HG02759 (cell line): Measurements from ENCODE around the gene GDA.
"Not testable (repeated sequence)": the region's sequence is repeated elsewhere in the genome, so short reads cannot be mapped to it uniquely, and the experiment has no call there.

Experiments used
- ATAC-seq: cut with Tn5 transposase; IDR thresholded peaks from one replicate; pipeline ENCODE4 v1.9.1; 2021; ENCODE audit warnings: mild to moderate bottlenecking, moderate library complexity; ENCODE audit not compliant: unreplicated experiment

GDA gene

DNA sequence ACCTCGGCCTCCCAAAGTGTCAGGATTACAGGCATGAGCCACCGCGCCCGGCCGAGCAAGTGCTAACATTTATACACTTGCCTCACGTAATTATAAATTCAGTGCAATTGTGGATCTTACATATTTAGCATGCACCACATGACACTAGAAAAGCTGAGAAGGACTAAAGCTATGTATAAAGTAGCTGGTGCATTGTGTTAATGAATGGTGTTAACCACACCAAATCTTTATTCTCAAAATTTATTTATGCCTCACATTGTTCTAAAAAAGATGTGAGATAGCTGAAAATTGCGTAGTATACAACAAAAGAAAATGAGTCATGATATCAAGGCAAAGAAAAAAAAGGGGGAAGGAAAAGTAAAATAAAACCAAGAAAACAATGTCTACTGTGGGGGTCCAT lies 54.8 kb downstream of the GDA start:
- ATAC-seq, result no peak

DNA sequence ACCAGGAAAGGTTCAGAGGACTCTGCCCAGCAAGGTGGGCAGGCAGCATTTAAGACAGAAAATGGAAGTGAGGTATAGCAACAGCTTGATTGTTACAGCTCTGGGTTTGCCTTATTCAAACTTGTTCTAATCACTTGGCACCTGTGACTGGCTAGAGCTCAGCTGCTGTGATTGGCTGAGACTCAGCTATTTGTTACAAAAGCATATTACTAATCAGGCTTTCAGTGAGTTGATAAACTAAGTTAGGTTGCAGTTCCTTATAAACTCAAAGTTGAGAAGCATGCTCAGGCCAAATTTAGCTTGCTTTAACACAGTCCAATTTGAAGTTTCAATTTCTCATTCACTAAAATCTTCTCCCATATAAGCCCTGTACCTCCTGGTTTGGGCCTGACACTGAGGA lies 56.3 kb downstream of the GDA start:
- ATAC-seq, result peak; percentile 59

DNA sequence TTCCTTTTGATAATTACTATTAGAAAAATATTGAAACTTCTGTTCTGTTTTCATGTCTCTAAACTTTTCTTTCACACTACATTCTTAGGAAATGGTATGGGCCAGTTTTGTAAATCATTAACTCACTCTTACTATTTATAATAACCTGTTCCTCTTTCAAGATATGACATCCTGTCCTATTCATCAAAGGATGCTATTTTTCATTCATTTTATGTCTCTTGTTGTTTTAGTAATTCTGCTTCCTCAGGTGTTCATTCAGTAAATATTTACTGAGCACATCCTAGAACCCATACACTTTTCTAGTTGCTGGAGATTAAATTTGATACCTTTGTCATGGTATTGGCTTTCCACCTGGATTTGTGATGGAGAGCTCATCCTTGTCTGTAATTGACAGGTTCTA lies 58.0 kb downstream of the GDA start:
- ATAC-seq, result peak; percentile 59

DNA sequence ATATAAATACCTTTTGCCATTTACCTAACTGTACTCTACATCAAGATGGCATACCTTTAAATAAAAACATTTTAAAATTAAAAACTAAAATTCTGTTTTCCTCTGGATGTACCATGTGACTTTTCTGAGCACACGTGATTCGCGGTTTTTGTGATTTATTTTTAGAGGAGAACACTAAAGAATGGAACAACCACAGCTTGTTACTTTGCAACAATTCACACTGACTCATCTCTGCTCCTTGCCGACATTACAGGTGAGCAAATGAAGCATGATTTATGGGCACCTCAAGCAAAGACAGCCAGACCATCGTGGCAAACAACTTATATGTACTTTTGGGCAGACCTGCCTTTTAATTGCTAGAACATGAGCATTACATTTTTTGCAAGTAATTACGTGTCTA lies 61.3 kb downstream of the GDA start:
- ATAC-seq, result no peak

DNA sequence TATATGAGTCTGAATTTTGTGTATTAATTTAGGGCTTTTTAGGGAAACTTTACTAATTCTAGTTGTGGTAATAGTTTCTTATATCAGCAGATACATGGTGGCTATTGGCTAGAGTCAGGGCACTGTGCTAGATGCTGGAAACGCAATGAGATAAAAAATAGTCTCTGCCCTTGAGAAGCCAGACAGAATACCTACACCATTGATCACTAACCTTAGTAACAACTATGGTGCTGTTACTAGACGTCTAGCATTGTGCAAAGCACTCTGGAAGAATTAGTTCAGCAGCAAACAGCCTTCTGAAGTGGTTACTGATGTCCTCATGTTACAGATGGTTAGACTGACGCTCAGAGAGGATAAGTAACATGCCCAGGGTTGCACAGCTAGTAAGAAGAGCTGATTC lies 61.8 kb downstream of the GDA start:
- no peak for ATAC-seq

DNA sequence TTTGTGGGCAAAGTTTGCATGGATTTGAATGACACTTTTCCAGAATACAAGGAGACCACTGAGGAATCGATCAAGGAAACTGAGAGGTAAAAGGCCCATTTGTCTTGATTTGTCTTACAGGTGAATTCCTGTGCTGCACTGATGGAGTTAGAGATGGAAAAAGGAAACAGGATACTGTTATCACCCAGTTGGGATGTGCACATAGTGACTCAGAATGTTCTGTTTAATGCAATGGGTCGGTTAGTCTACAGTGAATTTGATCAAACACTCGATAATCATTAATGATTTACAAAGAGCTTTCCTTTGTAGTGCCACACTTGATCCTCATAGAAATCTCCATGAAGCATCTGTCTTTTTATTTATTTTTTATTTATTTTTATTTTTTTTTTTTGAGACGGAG lies 64.7 kb downstream of the GDA start:
- no peak for ATAC-seq

DNA sequence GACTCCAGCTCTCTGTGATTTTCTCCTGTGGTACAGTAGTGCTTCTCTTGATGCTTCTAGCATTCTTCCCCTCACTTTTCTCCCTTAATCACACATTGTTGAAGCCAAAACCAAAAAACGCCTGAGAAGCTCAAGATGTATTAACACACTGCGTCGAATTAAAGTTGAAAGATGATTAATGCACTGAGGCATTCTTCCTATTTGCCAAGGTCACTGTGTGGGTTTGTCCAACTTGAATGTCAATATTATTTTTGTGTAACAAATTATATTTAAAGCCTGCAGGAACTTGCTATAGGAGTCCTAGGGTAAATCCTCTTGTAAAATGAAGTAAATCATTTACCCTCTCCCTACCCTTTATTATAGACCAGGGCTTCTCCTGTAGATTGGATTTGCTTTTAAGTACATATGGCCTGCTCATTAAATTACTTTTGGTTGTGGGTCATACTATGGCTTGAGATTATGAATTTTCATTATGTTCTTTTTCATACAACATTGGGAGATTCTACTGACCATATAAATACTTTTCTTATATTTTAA lies 68.1 kb downstream of the GDA start:
- ATAC-seq, result no peak

DNA sequence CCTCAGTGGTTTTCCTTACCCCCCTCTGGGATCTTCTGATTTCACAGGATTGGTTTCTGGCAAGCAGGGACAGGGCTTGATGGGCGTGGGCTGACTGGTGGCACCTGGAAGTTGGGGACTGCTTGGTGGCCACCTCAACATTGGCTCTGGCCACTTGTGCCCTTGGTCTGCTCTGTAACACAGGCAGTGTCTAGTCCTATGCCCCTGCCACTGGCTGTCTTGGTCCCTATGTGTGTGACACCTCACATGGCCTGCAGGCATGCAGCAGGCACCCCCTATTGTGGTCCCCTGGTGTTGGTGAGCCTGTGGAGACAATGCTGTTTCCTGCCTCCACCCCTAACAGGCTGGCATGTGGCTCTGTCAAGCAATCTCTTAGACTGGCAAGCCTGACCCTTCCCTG lies 71.3 kb downstream of the GDA start:
- no peak for ATAC-seq

DNA sequence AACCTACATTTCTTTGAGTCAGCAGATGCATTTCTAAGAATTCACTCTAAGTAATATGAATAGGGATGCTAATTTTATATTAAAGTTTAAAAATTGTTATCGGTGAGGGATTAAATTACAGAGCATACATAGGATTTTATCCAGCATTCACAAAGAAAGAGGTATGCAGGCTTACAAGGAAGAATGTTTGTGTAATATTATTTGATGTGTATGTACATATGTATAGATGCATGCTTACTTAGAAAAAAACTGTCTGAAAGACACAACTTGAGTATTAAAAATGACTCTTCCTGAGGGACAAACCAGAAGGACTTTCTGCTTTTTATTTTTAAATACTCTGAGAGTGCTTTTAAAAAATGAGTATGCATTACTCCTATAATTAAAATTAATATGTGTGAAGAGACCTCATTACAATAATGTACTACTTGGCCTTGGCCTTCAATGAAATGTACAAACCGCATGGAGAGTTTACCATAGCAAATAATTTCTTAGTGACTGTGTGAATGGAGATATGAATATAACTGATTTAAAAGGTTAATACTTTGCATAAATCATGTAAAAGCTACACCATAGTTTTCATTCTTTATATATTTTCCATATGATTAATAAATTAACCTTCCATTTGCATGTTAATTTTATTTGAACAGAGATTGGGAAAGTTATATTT lies 77.0 kb downstream of the GDA start:
- ATAC-seq, result no peak

DNA sequence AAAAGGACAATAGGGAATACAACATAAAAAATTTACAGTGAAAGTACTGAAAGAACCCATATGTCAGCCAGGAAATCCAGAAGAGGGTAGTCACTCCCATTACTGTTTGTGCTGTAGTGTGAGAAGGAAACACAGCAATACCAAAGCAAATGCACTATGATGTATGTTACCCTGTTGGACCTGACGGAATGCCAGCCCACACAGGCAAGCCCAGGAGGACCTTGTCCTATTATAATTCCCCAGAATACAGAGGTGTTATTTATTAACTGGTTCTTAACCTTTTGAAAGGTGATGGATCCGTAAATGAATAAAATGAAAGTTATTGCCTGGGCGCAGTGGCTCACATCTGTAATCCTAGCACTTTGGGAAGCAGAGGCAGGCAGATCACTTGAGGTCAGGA lies 79.0 kb downstream of the GDA start:
- no peak for ATAC-seq

DNA sequence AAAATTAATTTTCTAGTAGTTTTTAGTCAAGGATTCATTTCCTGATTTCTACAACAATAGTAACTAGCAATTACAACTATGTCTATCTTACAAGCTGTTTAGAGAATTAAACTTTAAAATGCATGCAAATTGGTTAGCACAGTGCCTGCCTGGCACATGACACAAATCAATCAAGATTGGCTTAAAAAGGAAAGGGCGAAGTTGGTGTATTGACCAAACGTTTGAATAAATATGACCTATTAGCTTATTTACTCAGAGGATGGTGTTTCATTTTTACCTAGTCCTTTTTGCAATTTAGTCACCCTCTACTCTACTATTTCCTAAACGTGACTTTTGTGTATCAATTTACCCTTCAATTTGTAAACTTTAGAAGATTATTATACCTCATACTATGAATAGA lies 83.5 kb downstream of the GDA start:
- ATAC-seq, result no peak

DNA sequence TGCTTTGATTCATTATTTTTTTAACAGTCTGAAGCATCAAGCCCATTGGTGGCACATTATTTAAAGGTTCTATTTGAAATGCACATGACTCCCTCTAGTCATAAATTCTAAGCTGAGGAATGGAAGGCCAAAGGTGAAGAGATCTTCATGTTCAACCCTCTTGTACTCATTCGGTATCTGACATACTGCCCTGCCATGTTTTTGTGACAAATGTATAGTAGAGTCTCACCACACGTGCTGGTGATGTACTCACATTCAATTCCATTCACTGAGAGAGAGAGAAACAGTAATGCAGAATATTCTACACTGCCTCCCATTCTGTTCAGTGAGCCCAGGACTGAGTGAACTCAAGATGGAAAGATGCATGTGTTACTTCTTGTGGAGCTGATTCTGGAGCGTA lies 98.3 kb downstream of the GDA start:
- ATAC-seq, result no peak

DNA sequence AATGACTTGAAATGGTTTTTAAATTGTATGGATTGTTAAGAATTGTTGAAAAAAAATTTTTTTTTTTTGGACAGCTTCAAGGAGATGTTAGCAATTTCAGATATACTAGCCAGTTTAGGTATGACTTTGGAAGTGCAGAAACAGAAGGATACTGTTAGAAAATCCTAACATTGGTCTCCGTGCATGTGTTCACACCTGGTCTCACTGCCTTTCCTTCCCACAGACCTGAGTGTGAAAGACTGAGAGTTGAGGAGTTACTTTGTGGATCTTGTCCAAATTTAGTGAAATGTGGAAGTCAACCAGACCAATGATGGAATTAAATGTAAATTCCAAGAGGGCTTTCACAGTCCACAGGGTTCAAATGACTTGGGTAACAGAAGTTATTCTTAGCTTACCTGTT lies 102.3 kb downstream of the GDA start:
- no peak for ATAC-seq

DNA sequence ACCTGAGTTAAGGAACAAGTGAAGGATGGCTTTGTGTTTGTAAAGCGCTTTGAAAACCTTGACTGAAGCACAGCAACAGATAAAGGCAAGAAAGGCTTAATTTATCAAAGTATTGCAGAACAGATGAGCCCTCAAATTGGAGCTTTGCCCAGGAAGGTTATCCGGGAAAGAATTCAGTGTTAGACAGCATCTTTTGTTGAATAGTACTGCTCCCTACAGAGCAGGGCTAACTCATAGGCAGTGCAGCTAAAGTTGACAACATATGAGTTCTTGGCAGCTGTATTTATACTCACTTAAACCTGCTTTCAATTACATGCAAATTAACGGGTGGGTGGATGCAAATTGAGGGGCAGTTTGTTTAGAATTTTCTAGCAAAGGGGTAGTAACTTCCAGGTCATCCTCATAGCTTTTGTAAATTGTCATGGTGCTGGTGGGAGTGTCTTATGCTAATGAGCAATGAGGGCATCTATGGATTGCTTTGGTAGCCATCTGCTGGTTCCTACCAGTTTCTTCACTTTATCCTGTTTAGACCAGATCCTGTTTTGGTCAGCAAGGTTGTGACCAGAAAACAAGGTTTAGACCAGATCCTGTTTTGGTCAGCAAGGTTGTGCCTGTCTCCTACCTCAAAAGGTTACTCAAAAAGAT lies 105.8 kb downstream of the GDA start:
- no peak for ATAC-seq

DNA sequence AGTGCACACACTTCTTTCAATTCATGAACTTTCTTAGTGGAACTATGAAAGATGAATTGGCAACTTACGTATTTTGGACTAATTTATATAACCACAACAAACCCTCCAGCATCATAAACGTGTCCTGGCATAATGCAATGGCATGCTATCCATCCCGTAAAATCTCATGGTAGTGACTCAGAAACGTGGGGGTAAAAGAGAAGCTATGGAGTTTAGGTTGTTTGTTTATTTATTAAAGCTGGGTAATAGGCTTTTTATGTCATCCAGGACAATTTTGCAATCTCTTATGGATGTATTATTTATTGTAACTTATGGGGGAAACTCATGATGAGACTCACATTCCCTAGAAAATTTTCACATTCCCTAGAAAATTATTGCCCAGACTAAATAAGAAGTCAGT lies 106.3 kb downstream of the GDA start:
- ATAC-seq, result no peak

DNA sequence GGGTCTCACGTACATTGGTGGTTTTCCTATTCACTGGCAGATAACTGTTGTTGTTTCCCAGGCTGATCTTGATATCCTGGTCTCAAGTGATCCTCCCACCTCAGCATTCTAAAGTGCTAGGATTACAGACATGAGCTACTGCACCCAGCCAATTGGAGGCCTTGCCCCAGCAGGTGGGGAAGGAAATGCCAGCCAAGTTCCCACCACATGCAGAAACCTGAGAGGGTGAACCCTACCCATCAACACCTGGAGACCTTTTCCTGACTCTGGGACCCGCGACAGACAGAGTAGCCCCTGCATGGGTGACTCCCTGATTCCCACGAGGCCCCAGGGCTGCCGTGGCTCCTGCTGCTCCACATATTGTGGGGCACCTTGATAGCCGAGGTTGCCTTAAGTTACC lies 107.7 kb downstream of the GDA start:
- ATAC-seq, result no peak

DNA sequence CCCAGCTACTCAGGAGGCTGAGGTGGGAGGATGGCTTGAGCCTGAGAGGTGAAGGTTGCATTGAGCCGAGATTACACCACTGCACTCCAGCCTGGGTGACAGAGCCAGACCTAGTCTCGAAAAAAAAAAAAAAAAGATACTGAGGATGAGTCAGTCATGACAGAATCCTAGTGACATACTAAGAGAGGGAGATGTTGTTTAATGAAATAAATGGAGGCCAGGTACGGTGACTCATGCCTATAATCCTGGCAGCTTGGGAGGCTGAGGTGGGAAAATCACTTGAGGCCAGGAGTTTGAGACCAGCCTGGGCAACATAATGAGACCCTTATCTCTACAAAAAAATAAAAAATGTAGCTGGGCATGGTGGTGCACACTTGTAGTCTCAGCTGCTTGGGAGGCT lies 108.6 kb downstream of the GDA start:
- ATAC-seq, result no peak

DNA sequence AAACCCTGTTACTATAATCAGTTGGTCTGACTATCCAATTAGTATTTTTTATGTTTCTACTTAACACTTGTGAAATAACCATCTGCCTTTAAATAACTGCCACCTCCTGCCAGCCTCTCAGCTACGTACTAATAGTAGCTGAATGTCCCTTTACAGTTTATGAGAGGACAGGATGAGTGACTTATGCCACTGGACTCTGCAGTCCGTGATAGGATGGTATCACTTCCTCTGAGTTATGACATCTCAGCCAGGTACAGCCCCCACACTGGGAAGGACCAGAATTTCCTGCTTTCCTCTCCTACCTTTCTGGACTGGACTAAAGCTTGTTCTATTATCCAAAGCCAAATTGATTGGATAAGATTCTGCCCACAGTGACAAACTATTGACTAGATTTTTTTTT lies 112.8 kb downstream of the GDA start:
- ATAC-seq, result no peak

DNA sequence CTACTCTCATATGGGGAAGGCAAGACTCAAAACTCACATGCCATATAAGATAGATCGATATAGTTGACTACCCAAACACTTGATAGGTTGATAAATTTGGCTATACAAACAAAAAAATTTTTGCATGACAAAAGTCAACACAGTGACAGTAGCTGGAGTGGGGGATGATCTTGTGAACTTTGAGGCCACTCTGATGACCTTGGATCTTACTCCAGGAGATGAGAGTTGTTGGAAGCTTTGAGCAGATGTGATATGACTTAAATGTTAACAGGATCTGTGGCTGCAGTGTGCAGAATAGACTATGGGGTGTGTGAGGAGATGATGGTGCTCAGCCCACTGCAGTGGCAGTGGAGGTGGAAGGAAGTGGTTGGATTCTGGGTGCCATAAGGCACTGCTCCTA lies 114.3 kb downstream of the GDA start:
- ATAC-seq, result no peak

DNA sequence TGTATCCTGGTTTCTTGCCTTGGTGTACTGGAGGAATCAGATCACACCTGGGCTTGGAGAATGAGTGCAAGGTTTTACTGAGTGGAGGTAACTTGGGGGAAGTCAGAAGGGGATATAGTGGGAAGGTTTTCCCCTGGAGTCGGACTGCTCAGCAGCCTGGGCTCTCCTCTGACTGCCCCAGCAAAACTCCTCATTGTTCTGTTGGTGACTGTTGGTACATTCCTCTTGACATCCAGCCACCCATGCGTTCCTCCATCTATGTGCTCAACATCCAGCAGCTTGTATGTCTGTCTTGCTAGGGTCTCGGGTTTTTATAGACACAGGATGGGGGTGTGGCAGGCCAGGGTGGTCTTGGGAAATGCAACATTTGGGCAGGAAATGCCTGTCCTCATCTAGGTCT lies 119.7 kb downstream of the GDA start:
- no peak for ATAC-seq

DNA sequence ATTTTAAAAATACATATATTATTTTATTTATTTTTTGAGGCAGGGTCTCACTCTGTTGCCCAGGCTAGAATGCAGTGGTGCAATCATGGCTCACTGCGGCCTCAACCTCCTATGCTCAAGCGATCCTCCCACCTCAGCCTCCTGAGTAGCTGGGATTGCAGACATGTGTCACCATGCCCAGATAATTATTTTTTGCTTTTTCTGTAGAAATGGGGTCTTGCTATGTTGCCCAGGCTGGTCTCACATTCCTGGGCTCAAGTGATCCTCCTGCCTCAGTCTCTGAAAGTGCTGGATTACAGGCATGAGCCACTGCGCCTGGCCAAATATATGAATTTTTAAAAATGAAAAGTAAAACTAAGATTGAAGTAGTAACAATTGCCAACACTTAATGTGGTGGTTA lies 121.1 kb downstream of the GDA start:
- ATAC-seq, result not testable (repeated sequence)

DNA sequence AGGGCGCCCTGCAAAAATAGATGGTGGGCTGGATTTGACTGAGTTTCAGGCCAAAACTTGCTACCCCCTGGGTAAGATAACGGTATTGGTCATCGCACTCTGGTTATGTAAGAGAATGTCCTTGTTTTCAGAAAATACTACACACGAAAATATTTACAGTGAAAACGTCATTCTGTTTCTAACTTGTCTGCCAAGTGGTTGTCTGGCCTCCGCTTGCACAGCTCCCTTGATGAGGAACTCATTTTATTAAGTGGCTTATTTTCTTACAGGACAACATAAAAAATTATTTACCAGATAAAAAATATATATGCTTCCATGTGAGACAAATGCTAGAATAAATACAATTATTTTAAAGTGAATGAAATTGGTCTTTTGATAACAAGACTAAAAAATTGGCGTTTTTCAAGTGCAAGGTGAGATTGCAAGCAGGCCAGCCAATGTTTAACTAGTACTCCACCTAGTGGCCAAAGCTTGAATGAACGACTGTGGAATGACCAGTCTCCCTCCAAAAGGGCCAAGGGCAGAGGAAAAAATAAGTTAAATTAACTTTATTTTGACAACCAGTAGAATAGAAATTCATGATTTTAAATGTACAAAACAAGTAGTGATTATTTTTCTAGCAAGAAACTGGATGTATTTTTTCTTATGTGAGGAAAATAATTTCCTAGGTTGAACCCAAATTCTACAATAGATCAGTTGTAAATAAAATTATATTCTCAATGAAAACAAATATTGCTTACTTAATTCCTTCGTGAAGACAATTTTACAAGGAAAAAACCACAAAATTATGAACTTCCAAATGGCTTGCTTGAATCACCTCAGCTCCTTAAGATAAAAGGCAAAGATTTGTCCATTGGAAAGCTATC lies 122.6 kb downstream of the GDA start:
- peak; percentile 37 for ATAC-seq
